Endometrial microvascular endothelial cells (primary cell): ENCODE data around the gene KITLG. TPM values are rescaled to one million over a fixed set of nuclear protein-coding genes. Genes with fewer than 3 reads are reported as not detected.
"Not testable (repeated sequence)": the region's sequence is repeated elsewhere in the genome, so short reads cannot be mapped to it uniquely, and the experiment has no call there.

Source experiments
- in situ Hi-C: cut with HindIII; loops from 2 replicates; pipeline ENCODE4 v1.10.0; 2017; ENCODE audit warnings: low sequenced_read_pairs, low pct_unique_long_range_greater_than_20kb; ENCODE audit errors: inconsistent ontology term
- total RNA-seq: library from RNA; depleted of rRNA; stranded (reverse); fragments of >200 nt; gene quantifications from one replicate; pipeline ENCODE4 v1.2.3, GENCODE V29; 2015; ENCODE audit errors: inconsistent ontology term

Gene KITLG
- total RNA-seq, 1 donor from 2014 or later: 52.3 TPM

GRCh38 chr12:88549929-88550328, 30.3 kb downstream of the KITLG start:
- in situ Hi-C loops: no loop called here

GRCh38 chr12:88547949-88548348, 32.3 kb downstream of the KITLG start:
- in situ Hi-C loops: not testable (repeated sequence)

- in situ Hi-C loops: no loop called here
These were observed 33.4 kb downstream of the KITLG start for GRCh38 chr12:88546853-88547252.

- in situ Hi-C loops: no loop called here
These were observed 34.0 kb downstream of the KITLG start for GRCh38 chr12:88546226-88546625.

GRCh38 chr12:88544991-88545980, 35.0 kb downstream of the KITLG start:
- in situ Hi-C loops: no loop called here

GRCh38 chr12:88539893-88540292, 40.4 kb downstream of the KITLG start:
- in situ Hi-C loops: no loop called here

- in situ Hi-C loops: no loop called here
These were observed 41.6 kb downstream of the KITLG start for GRCh38 chr12:88538697-88539096.

- in situ Hi-C loops: no loop called here
These were observed 42.0 kb downstream of the KITLG start for GRCh38 chr12:88538250-88538649.

- in situ Hi-C loops: no loop called here
These were observed 49.4 kb downstream of the KITLG start for GRCh38 chr12:88530868-88531267.

GRCh38 chr12:88529531-88530488, 50.5 kb downstream of the KITLG start:
- in situ Hi-C loops: no loop called here

- in situ Hi-C loops: no loop called here
These were observed 57.3 kb downstream of the KITLG start for GRCh38 chr12:88522961-88523360.

GRCh38 chr12:88520436-88520820, 59.8 kb downstream of the KITLG start:
- in situ Hi-C loops: no loop called here

GRCh38 chr12:88519802-88520435, 60.4 kb downstream of the KITLG start:
- in situ Hi-C loops: no loop called here

- in situ Hi-C loops: no loop called here
These were observed 61.3 kb downstream of the KITLG start for GRCh38 chr12:88518863-88519403.

- in situ Hi-C loops: no loop called here
These were observed 63.5 kb downstream of the KITLG start for GRCh38 chr12:88516811-88517210.

GRCh38 chr12:88510843-88511242, 69.4 kb downstream of the KITLG start:
- in situ Hi-C loops: no loop called here

- in situ Hi-C loops: no loop called here
These were observed 70.4 kb downstream of the KITLG start for GRCh38 chr12:88509851-88510250.

- in situ Hi-C loops: no loop called here
These were observed 70.9 kb downstream of the KITLG start for GRCh38 chr12:88509347-88509746.

- in situ Hi-C loops: not testable (repeated sequence)
These were observed 72.4 kb downstream of the KITLG start for GRCh38 chr12:88507851-88508250.
